CD4-positive, alpha-beta T cell treated with Interleukin-6 for 4 hours (primary cell): ENCODE data around the gene BMPR1B.

Experiments used
- DNase-seq: peaks from one replicate; pipeline ENCODE4 v3.0.0-alpha.2; 2020; ENCODE audit warnings: mixed read lengths

The BMPR1B gene

GRCh38 chr4:94918543-94918942 is 160.8 kb downstream of the BMPR1B start:
- no peak for DNase-seq

GRCh38 chr4:94920369-94920768 is 162.6 kb downstream of the BMPR1B start:
- no peak for DNase-seq

- DNase-seq, result no peak
Observed at GRCh38 chr4:94924566-94924965, 166.8 kb downstream of the BMPR1B start.

GRCh38 chr4:94925764-94926347 is 168.1 kb downstream of the BMPR1B start:
- no peak for DNase-seq

GRCh38 chr4:94926936-94927335 is 169.2 kb downstream of the BMPR1B start:
- DNase-seq, result no peak

- no peak for DNase-seq
Observed at GRCh38 chr4:94927696-94928095, 169.9 kb downstream of the BMPR1B start.

GRCh38 chr4:94929696-94930095 is 171.9 kb downstream of the BMPR1B start:
- no peak for DNase-seq

GRCh38 chr4:94931626-94932025 is 173.9 kb downstream of the BMPR1B start:
- DNase-seq, result no peak

GRCh38 chr4:94932366-94932765 is 174.6 kb downstream of the BMPR1B start:
- no peak for DNase-seq

GRCh38 chr4:94933799-94934198 is 176.0 kb downstream of the BMPR1B start:
- no peak for DNase-seq

GRCh38 chr4:94934201-94934600 is 176.4 kb downstream of the BMPR1B start:
- no peak for DNase-seq

GRCh38 chr4:94934864-94935263 is 177.1 kb downstream of the BMPR1B start:
- DNase-seq, result no peak

- no peak for DNase-seq
Observed at GRCh38 chr4:94936854-94937253, 179.1 kb downstream of the BMPR1B start.

- DNase-seq, result no peak
Observed at GRCh38 chr4:94939791-94940519, 182.2 kb downstream of the BMPR1B start.

GRCh38 chr4:94940520-94940908 is 182.8 kb downstream of the BMPR1B start:
- DNase-seq, result no peak

GRCh38 chr4:94941706-94942105 is 184.0 kb downstream of the BMPR1B start:
- no peak for DNase-seq

GRCh38 chr4:94944726-94945125 is 187.0 kb downstream of the BMPR1B start:
- DNase-seq, result no peak

- no peak for DNase-seq
Observed at GRCh38 chr4:94947681-94948108, 189.9 kb downstream of the BMPR1B start.

GRCh38 chr4:94954251-94954650 is 196.5 kb downstream of the BMPR1B start:
- no peak for DNase-seq

- no peak for DNase-seq
Observed at GRCh38 chr4:94957030-94957429, 199.3 kb downstream of the BMPR1B start.

- no peak for DNase-seq
Observed at GRCh38 chr4:94959307-94959706, 201.6 kb downstream of the BMPR1B start.

GRCh38 chr4:94960708-94961107 is 203.0 kb downstream of the BMPR1B start:
- no peak for DNase-seq

GRCh38 chr4:94961420-94961819 is 203.7 kb downstream of the BMPR1B start:
- DNase-seq, result no peak

GRCh38 chr4:94962484-94962883 is 204.7 kb downstream of the BMPR1B start:
- DNase-seq, result no peak

GRCh38 chr4:94965852-94966251 is 208.1 kb downstream of the BMPR1B start:
- no peak for DNase-seq
